ENCODE results near the gene CHMP5.

Gene CHMP5

DNA sequence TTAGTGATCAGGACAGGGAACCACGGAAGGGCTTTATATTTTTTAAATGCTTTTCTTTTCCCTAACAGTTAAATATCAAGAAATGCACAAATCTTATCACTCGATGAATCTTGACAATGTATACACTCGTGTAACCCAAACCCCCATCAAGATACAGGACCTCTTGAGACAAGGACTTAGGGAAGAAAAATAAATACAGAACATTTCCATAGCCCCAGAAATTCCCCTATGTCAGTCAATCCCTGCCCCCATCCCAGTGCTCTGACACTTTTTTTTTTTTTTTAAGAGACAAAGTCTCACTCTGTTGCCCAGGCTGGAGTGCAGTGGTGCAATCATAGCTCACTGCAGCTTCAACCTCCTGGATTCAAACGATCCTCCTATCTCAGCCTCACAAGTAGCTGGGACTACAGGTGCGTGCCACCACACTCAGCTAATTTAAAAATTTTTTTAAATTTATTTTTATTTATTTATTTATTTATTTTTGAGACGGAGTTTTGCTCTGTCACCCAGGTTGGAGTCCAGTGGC is 22.2 kb upstream of the CHMP5 start:
- DNase-seq: no peak

- DNase-seq: no peak
Measured at GRCh38 chr9:33244137-33244784, 20.6 kb upstream of the CHMP5 start.

DNA sequence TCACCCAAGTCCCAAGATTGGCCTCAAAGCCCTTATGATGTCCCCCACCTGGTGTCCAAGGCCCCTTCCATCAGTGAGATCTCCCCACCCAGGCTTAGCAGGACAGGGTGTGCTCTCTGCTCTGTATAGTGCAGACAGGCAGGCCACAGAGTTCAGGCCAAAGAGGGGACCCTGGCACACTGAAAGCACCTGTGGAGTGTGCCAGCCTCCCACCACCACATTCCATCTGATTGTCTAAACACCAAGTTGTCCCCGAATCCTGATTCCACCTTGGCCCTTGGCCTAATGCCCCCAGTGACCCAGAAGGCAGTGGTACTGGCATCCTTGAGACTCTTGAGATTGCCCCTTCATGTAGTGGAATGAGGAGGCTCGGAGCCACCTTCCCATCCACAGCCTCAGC is 19.5 kb upstream of the CHMP5 start:
- no peak for DNase-seq

DNA sequence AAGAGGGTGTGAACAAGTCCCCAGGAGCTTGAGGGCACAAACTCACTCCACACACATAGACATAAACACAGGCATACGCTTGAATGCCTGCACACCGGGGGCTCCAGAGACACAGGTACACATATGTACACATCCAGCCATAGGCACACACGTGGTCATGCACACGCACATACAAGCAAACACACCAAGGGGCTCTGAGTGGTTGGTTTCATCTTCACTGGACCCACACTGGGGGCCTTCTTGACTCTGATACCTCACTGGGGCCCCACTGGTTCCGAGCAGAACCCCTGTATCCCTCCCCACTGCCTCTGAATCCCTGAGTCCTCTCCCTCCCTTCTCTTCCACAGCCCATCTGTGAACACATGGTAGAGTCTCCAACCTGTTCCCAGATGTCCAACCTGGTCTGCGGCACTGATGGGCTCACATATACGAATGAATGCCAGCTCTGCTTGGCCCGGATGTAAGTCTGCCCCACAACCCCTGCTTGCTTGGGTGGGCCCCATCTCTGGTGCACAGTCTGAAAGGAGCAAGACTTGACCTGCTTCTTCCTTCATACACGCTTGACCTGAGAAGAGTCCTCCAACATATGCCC is 18.5 kb upstream of the CHMP5 start:
- no peak for DNase-seq

GRCh38 chr9:33248606-33249005 is 16.2 kb upstream of the CHMP5 start:
- no peak for DNase-seq

DNA sequence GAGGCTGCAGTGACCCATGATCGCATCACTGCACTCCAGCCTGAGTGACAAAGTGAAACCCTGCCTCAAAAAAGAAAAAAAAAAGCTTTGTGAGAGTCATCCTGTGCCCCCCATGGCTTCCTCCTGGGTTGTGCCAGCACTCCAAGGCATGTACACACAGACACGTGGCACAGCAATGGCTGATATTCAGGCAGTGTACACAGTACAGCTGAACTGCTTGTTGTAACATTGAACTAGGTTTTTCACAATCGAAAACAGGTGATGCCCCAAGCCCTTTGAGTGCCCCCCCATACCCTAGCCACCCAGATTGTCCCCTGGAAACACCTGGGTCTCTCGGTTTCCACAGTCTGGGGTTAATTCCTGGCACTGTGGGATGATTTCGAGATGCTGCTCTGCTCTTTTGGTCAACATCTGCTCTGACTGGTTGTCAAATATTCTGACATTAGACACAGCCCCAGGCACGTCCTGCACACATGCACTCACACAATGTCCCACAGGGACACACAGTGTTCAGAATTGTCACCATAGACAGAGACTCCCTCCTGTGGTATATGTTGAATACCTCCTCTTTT is 15.7 kb upstream of the CHMP5 start:
- DNase-seq: no peak

- no peak for DNase-seq
Measured at GRCh38 chr9:33249983-33250382, 14.9 kb upstream of the CHMP5 start.

- DNase-seq: no peak
Measured at GRCh38 chr9:33250458-33250995, 14.3 kb upstream of the CHMP5 start.

DNA sequence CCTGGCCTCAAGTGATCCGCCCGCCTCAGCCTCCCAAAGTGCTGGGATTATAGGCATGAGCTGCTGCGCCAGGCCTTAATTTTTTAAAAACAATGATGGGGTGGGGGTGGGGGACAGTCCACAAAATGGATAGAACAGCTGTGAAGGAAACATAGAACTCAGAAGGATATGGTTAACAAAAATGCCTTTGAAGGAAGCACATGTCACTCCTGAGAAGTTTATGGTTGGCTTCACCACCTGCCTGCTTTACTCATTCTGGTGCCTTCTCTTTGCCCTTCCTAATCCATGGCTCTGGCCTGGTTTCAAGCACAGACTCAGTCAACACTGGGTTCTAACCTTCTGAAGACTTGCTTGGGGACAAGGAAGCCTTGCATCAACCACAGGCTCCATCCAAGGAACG is 10.6 kb upstream of the CHMP5 start:
- DNase-seq: no peak

- DNase-seq: no peak
Measured at GRCh38 chr9:33255014-33255413, 9.8 kb upstream of the CHMP5 start.

DNA sequence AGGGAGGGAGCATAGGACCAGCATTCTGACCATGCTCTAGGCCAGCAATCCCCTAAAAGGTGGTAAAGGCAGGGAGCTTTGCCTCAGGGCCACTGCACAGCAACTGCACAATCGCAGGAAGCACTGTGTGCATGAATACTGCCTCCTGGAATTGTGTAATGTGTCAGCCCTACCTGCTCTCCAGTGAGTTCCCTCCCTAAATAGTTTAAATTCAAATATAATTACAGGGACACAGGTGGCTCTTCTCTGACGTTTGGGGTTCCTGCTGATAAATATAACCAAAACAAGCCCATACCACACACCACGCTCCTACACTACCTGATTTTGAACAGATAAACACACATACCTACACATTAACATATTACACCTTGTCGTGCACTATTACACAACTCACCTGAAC is 9.4 kb upstream of the CHMP5 start:
- DNase-seq: no peak

DNA sequence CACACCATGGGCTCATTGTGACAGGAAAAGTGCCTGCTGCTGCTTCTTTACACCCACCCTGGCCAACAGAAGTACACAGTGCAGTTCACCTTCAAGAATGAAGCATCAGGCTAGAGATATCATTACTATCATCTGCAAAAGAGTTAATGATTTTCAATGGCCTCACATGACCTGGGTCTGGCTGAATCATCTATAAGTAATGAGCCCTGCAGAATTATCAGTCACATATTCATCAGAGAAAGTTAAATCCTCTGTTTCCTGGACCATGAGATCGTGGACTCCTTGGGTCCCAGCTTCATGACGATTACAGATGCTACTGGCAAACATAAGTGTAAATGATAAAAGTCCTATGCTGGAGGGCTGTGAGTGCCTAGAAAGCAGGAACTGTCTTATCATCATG is 8.6 kb upstream of the CHMP5 start:
- DNase-seq: no peak

DNA sequence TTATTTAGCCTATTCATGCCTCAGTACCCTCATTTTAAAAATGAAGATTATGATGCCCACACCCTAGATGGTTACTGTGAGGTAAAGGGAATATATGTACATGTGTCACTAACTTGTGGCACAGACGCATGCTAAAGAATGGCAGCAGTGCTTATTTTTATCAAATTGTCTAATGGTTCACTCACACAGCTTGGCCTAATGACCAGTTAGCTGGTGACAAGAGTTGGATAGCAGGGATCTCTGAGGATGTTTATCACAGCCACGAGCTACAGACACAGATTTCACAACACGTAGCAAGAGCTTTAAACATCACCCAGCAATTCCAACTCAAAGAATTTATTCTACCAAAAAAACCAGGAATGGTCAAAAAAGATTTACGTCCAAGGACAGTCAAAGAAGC is 7.6 kb upstream of the CHMP5 start:
- no peak for DNase-seq

DNA sequence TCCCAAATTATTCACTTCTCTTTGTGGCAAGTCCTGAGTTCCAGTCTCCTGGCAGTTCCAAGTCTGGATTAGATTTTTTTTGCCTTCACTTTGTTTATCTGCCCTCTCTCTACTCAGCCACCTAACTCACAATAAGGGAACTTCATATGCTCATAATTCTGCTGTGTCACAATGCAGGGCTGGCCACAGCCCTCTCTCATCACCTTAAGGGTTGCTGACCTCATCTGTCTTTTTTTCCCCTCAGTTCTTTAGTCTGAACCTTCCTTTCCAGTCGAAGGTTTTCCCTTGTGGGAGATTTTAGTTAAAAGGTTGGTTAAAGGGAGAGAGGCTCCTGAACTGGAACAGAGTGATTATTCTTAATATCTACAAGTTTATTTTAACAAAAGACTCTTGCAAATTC is 4.5 kb upstream of the CHMP5 start:
- DNase-seq: no peak

DNA sequence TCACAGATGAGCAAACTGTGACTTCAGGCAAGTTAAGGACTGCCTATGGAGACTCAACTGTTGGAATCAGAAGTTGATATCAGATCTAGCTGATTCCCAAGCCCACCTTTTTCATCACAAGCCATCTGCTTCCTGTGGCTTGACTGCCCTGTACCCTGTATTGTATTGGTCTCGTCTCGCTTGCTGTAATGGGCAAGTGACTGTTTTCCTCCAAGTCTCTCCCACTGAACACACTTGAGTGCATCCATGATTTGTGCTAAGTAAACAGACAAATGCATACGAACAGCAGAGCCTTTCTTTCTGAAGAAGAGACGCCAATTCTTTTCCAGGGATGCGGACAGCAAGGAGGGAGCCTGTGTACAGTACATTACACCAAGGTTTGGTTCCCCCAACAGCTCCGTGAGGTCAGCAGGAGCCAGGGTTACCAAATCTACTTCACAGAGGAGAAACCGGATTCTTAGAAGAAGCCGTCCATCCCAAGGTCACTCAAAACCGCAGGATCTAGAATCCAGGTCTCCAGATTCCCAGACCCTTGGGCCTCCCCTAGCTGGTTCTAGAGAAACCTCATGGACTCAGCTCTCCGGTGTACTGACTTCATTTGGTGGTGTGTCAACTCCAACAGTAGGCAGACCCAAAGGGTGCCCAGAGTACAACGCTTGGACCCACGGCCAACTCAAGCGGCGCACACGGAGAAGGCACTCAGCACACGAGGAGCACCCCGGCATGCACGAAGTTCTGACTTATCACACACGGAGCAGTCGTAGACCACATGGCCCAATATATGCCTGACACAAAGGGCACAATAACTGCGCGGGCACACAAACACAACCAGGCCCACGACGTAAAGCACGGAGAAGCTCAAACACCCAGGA is 1.5 kb upstream of the CHMP5 start:
- DNase-seq: peak in 8 of 58 donors; percentile 15 to 55 (median 34)

DNA sequence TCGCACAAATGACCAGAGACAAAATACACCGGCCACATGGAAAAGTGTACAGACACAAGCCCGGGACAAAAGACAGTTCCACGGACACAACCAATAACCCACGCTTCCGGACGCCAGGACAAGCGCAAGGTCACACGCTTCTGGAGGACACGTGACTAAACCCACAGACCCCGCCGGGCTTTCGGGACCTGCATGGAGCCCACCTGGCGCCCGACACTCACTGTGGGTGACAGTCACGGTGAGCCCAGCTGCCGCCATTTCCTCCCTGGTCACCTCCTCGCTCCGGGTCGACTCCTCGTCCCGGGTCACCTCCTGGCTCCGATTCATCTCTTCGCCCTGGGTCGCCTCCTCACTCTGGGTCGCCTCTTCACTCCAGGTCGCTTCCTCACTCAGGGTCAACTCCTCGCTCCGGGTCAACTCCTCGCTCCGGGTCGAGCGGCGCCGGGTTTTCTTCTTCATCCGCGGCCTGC is 811 bp upstream of the CHMP5 start:
- DNase-seq: peak in 37 of 58 donors; percentile 31 to 78 (median 53)

GRCh38 chr9:33265211-33265865 is 489 bp downstream of the CHMP5 start:
- DNase-seq: peak in 2 of 58 donors; percentile 39 to 53

- DNase-seq: no peak
Measured at GRCh38 chr9:33267151-33267767, 2.4 kb downstream of the CHMP5 start.

GRCh38 chr9:33270146-33270545 is 5.3 kb downstream of the CHMP5 start:
- DNase-seq: no peak

DNA sequence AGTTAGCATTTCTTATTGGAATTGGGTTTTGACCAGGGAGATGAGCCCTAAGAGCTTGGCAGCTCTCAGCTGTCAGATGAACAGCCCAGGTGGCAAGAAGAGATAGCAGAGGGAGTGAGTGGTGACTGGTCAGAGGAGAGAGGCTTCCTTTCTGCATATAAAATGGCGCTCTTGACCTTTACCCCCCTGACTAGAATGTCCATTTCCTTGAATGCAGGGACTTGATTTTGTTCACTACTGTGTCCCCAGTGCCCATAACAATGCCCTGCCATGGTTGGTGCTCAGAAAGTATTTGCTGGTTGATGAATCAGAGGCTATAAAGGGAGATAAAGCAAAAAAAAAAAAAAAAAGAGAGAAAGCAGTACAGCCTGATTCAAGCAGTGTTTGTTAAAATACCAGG is 7.2 kb downstream of the CHMP5 start:
- no peak for DNase-seq

Data from anterior cingulate cortex (tissue), 58 donors.